Subcutaneous adipose tissue (tissue), 4 donors: ENCODE measurements around the gene FFAR4. TPM values are rescaled to one million over a fixed set of nuclear protein-coding genes. Genes with fewer than 3 reads are reported as not detected.

Experiments
- CTCF ChIP-seq: fragments of 450-650 bp; IDR thresholded peaks from one replicate; pipeline ENCODE4 v1.5.1; 2016; ENCODE audit warnings: low read depth, mild to moderate bottlenecking, control low read depth, antibody characterized with exemption, moderate library complexity
- total RNA-seq, 4 donors: library from RNA; depleted of rRNA; stranded (reverse); fragments of >200 nt; gene quantifications; one replicate each; pipeline ENCODE4 v1.1.0, GENCODE V29; 2016

Gene FFAR4
- total RNA-seq, 4 donors from 2014 or later, result 1.1 to 5.8 (median 1.7) TPM

GRCh38 chr10:93601774-93602162 lies 35.3 kb downstream of the FFAR4 start:
- no peak for TF ChIP-seq CTCF

GRCh38 chr10:93603023-93603422 lies 36.6 kb downstream of the FFAR4 start:
- TF ChIP-seq CTCF, result no peak

GRCh38 chr10:93604146-93604545 lies 37.7 kb downstream of the FFAR4 start:
- TF ChIP-seq CTCF, result no peak

GRCh38 chr10:93608421-93608820 lies 42.0 kb downstream of the FFAR4 start:
- no peak for TF ChIP-seq CTCF

- no peak for TF ChIP-seq CTCF
These were observed 45.8 kb downstream of the FFAR4 start, which contains the start of gene PDE6C for GRCh38 chr10:93612311-93612710. Gene PDE6C (plus strand): TSS chr10:93612537. CDS start chr10:93612726, 189 bp downstream.

GRCh38 chr10:93613126-93613525 lies 46.7 kb downstream of the FFAR4 start:
- TF ChIP-seq CTCF, result no peak

GRCh38 chr10:93614101-93614825 lies 47.8 kb downstream of the FFAR4 start:
- TF ChIP-seq CTCF, result no peak
